Erythroblast (primary cell): ENCODE results near the gene MAPK7.

Source experiments
- GATA1 ChIP-seq: IDR thresholded peaks from 2 replicates; pipeline ENCODE4 v1.6.1; 2011; ENCODE audit warnings: low read depth, mild to moderate bottlenecking, control low read depth, low read length, moderate library complexity
- POLR2A ChIP-seq: IDR thresholded peaks from 2 replicates; pipeline ENCODE4 v1.6.1; 2011; ENCODE audit warnings: mild to moderate bottlenecking, low read length

- TF ChIP-seq POLR2A = no peak
- no peak for TF ChIP-seq GATA1
These were observed 48.3 kb downstream of the MAPK7 start for GRCh38 chr17:19426631-19427030.
